Measurements from ENCODE around the gene NLRX1. TPM values are rescaled to one million over a fixed set of nuclear protein-coding genes. Genes with fewer than 3 reads are reported as not detected.

The NLRX1 gene
- total RNA-seq, 2 donors from 2014 or later, result 9.3 to 30.7 TPM

DNA sequence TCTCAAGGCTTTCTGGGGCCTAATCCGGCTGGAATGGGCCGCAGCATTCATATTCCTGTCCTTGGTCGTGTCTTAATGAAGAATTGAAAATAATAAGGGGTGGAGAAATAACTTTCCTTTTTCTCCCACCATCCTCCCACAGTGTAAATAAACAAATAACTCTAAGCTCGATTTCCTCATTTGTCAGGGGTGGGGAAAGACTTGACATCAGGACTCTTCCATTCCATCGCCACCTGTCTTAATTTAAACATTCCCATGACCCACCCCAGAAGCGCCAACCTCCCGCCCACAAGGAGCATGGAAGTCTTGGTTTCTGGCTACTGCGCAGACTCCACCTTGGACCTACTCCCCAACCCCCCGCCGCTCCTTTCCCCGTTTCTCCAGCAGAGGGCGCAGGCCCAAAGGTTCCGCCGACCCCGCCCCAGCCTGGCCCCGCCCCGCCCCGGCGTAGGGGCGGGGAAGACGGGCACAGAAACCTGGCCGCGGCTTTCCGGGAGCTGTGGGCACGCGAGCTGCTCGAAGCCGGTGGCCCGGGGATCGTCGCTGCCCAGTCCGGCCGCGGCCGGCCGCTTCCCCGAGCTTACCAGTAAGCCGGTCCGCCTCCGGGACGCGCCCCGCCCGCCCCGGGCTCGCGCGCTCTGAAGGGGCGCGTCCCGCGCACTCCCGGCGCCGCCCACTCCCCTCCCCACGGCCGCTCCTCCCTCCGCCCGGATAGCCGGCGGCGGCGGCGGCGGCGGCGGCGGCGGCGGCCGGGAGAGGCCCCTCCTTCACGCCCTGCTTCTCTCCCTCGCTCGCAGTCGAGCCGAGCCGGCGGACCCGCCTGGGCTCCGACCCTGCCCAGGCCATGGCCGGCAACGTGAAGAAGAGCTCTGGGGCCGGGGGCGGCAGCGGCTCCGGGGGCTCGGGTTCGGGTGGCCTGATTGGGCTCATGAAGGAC, 37.3 kb downstream of the NLRX1 start, which contains the start of gene CBL:
Gene CBL (plus strand): TSS at position 766 of the 937 bp plus-strand sequence. CDS start 79 bp downstream, at position 845.
- H3K9me3 ChIP-seq, result no peaks in the 10 kb centered on the region
- no peaks in the 10 kb centered on the region for H3K36me3 ChIP-seq (replicated peaks in 1 of 2; ENCODE audit: insufficient read depth in 1 of 2, low read depth in 2 of 2)
- ATAC-seq, result peak; percentile 94
- peak; percentile 95 to 97 (median 96) for DNase-seq
- peaks cover 16% of the 10 kb centered on the region for H3K4me1 ChIP-seq
- WGBS, 2 donors, result 0 to 2% methylated on average over 11 to 34 of the region's 88 CpGs
- peak within 1 kb of the TSS; percentile 92 to 100 for H3K4me3 ChIP-seq
- H3K27ac ChIP-seq, result peak within 1 kb of the TSS; percentile 87 to 96 (median 92)
- peak; percentile 41 to 57 (median 55) for TF ChIP-seq POLR2A (IDR thresholded peaks at IDR 0.05)
- peak; percentile 89 to 98 (median 92) for TF ChIP-seq CTCF (IDR thresholded peaks at IDR 0.05)
- intact Hi-C loops (cut with DNase I), result loop anchor here (10.0 kb wide), 1 partner anchor 169 kb away; no protein-coding TSS in a partner anchor
- no peaks in the 10 kb centered on the region for H3K27me3 ChIP-seq

DNA sequence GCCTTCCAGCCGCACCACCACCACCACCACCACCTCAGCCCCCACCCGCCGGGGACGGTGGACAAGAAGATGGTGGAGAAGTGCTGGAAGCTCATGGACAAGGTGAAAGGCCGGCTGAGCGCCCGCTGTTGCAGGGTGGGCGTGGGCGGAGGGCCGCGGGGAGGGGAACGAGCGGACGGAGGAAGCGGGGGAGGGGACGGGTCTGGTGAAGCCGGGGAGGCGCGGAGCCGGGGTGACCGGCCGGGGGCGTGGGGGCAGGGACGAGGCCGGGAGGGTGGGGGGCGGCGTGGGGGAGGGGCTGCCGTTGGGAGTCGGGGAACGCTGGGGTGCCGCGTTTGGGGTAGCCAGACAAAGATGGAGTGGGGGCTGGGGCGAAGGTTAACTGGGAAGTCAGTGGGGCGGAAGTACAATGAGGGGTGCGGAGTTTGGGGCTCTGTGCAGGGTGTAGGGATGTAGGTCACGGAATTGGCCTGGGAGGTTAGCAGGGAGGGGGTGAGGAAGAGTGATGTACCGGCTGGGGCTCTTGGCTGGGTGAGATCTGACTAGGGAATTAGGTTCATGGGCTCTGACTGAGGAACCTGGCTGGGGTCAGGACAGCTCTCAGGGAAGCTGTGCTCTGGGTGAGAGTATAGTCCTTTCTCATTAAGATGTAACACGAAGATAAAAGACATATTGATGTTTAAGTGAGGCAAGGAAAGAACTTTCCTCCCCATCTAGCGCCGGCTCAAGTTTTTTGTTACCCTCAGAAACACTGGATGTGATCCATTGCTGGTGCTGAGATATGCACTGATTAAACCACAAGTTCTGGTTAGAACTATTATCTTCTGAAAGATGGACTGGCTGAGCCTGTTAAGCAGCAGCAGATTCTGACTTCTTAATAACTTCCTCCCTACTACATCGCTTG, 38.2 kb downstream of the NLRX1 start:
- H3K36me3 ChIP-seq (replicated peaks in 1 of 2; ENCODE audit: insufficient read depth in 1 of 2, low read depth in 2 of 2), result no peaks in the 10 kb centered on the region
- WGBS, 2 donors, result 0 to 2% methylated on average over 19 to 34 of the region's 41 CpGs
- H3K4me1 ChIP-seq, result peaks cover 16% of the 10 kb centered on the region
- peak overlapping the region; percentile 92 to 100 for H3K4me3 ChIP-seq
- H3K27ac ChIP-seq, result peak overlapping the region; percentile 87 to 96 (median 92)
- ATAC-seq, result peak; percentile 10
- intact Hi-C loops (cut with DNase I), result loop anchor here (10.0 kb wide), 1 partner anchor 168 kb away; no protein-coding TSS in a partner anchor
- no peaks in the 10 kb centered on the region for H3K27me3 ChIP-seq
- H3K9me3 ChIP-seq, result no peaks in the 10 kb centered on the region
- DNase-seq, result peak; percentile 32 to 52 (median 46)
- no peak for TF ChIP-seq POLR2A (IDR thresholded peaks at IDR 0.05)
- TF ChIP-seq CTCF (IDR thresholded peaks at IDR 0.05), result no peak

GRCh38 chr11:119207415-119207960, 39.0 kb downstream of the NLRX1 start:
- WGBS, 2 donors, result 29 to 32% methylated on average over 11 of the region's 11 CpGs
- DNase-seq, result no peak
- peak overlapping the region in 1 of 2 donors; percentile 92 for H3K4me3 ChIP-seq
- no peaks in the 10 kb centered on the region for H3K27me3 ChIP-seq
- H3K27ac ChIP-seq, result peak overlapping the region in 2 of 4 donors; percentile 89 to 96
- no peak for TF ChIP-seq POLR2A (IDR thresholded peaks at IDR 0.05)
- TF ChIP-seq CTCF (IDR thresholded peaks at IDR 0.05), result no peak
- H3K4me1 ChIP-seq, result peaks cover 16% of the 10 kb centered on the region
- intact Hi-C loops (cut with DNase I), result loop anchor here (10.0 kb wide), 1 partner anchor 167 kb away; no protein-coding TSS in a partner anchor
- no peaks in the 10 kb centered on the region for H3K9me3 ChIP-seq
- no peak for ATAC-seq
- H3K36me3 ChIP-seq (replicated peaks in 1 of 2; ENCODE audit: insufficient read depth in 1 of 2, low read depth in 2 of 2), result no peaks in the 10 kb centered on the region

- intact Hi-C loops (cut with DNase I), result loop anchor here (10.0 kb wide), 1 partner anchor 166 kb away; no protein-coding TSS in a partner anchor
- no peak overlapping the region for H3K4me3 ChIP-seq
- H3K36me3 ChIP-seq (replicated peaks in 1 of 2; ENCODE audit: insufficient read depth in 1 of 2, low read depth in 2 of 2), result no peaks in the 10 kb centered on the region
- no peak for ATAC-seq
- 85 to 97% methylated on average over 7 of the region's 7 CpGs for WGBS, 2 donors
- no peak overlapping the region for H3K27ac ChIP-seq
- no peaks in the 10 kb centered on the region for H3K9me3 ChIP-seq
- no peaks in the 10 kb centered on the region for H3K27me3 ChIP-seq
- no peak for TF ChIP-seq CTCF (IDR thresholded peaks at IDR 0.05)
- no peak for TF ChIP-seq POLR2A (IDR thresholded peaks at IDR 0.05)
- H3K4me1 ChIP-seq, result peaks cover 16% of the 10 kb centered on the region
- peak in 1 of 4 donors; percentile 4 for DNase-seq
Measured at GRCh38 chr11:119209186-119209585, 40.7 kb downstream of the NLRX1 start.

Measured in body of pancreas (tissue), 4 donors.